ENCODE results near the gene YWHAG.

DNA sequence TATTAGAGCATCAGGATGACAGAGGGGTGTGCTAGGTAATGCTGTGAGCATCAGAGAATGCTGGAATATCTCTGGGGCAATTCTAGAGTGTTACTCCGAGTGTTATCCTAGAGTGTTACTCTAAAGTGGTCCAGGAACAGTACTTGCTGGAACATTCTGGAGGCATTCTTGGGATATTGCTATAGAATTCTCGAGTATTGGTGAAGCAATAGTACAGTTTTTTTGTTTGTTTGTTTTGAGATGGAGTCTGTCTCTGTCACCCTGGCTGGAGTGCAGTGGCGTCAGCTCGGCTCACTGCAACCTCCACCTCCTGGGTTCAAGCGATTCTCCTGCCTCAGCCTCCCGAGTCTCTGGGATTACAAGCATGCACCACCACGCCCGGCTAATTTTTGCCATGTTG lies 38.1 kb upstream of the YWHAG start:
- TF ChIP-seq CTCF (conservative IDR thresholded peaks at IDR 0.05; ENCODE audit: low read depth in 2 of 2) = no peak
- no peak for TF ChIP-seq EZH2 (IDR thresholded peaks at IDR 0.05; ENCODE audit: low read depth, unreplicated experiment)
- no peak for TF ChIP-seq POLR2AphosphoS5 (IDR thresholded peaks at IDR 0.05; ENCODE audit: low read depth)
- no peak for TF ChIP-seq ZNF331 (CRISPR knock-in tag; IDR thresholded peaks at IDR 0.05; ENCODE audit: low read depth)
- no peak for TF ChIP-seq REST (IDR thresholded peaks at IDR 0.05; ENCODE audit: unreplicated experiment)
- TF ChIP-seq CREB1 (CRISPR knock-in tag; IDR thresholded peaks at IDR 0.05; ENCODE audit: low read depth) = no peak
- no peak for TF ChIP-seq EZH2phosphoT487 (IDR thresholded peaks at IDR 0.05; ENCODE audit: unreplicated experiment)
- no peak for TF ChIP-seq ZNF114 (CRISPR knock-in tag; IDR thresholded peaks at IDR 0.05)
- no peak for TF ChIP-seq JUNB (IDR thresholded peaks at IDR 0.05; ENCODE audit: unreplicated experiment)
- TF ChIP-seq, protein P1, sequence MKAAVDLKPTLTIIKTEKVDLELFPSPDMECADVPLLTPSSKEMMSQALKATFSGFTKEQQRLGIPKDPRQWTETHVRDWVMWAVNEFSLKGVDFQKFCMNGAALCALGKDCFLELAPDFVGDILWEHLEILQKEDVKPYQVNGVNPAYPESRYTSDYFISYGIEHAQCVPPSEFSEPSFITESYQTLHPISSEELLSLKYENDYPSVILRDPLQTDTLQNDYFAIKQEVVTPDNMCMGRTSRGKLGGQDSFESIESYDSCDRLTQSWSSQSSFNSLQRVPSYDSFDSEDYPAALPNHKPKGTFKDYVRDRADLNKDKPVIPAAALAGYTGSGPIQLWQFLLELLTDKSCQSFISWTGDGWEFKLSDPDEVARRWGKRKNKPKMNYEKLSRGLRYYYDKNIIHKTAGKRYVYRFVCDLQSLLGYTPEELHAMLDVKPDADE (IDR thresholded peaks at IDR 0.05) = no peak
- TF ChIP-seq STAT1 (IDR thresholded peaks at IDR 0.05; ENCODE audit: unreplicated experiment) = no peak
